A549 (cell line): Measurements from ENCODE around the gene TTLL9. TPM values are rescaled to one million over a fixed set of nuclear protein-coding genes. Genes with fewer than 3 reads are reported as not detected.

Experiments
- ATAC-seq, 2 experiments: fragments of 200-7000 bp in 1 of 2; fragments of >200 bp in 1 of 2; cut with Nextera tagmentation in 1 of 2; cut with Tn5 transposase in 1 of 2; 3 replicates each; pipeline versions ENCODE4 v1.8.0 to v1.9.1; 2018 to 2020; ENCODE audit warnings: mild to moderate bottlenecking in 1 of 2, moderate library complexity in 1 of 2
- CTCF ChIA-PET: fragments of 300-600 bp; sonication (Branson Sonifier 250); formaldehyde crosslinking; extraction: SDS; loops from one replicate; lab custom pipeline; 2021; ENCODE audit warnings: antibody characterized with exemption, inconsistent platforms; lab: Yijun Ruan, JAX
- POLR2A ChIA-PET: fragments of 350-600 bp; formaldehyde crosslinking; extraction: SDS; loops from one replicate; lab custom pipeline; 2021; ENCODE audit warnings: antibody characterized with exemption, inconsistent platforms; lab: Yijun Ruan, JAX
- DNase-seq, 2 experiments: peaks; one replicate each; pipeline versions ENCODE4 v3.0.0 to v3.0.0-alpha.2; 2011 to 2016; ENCODE audit warnings: low read depth in 1 of 2, low spot score in 1 of 2
- FAIRE-seq: peaks from 2 replicates; lab custom pipeline; 2011; peaks lifted over from hg19 to GRCh38; lab: Jason Lieb, UNC
- H3K27ac ChIP-seq, 2 experiments: fragments of >200 bp; sonication (Bioruptor Twin); formaldehyde crosslinking; 3 replicates each; pipeline ENCODE4 v1.5.1; 2016 to 2017
- H3K4me1 ChIP-seq: fragments of >200 bp; sonication (Bioruptor Twin); formaldehyde crosslinking; 3 replicates; pipeline ENCODE4 v1.6.1; 2016
- H3K4me2 ChIP-seq: fragments of >200 bp; sonication (Bioruptor Twin); formaldehyde crosslinking; 3 replicates; pipeline ENCODE4 v1.6.1; 2016
- H3K4me3 ChIP-seq: fragments of >200 bp; sonication (Bioruptor Twin); formaldehyde crosslinking; 3 replicates; pipeline ENCODE4 v1.5.1; 2016
- H3K9me3 ChIP-seq: fragments of >200 bp; sonication (Bioruptor Twin); formaldehyde crosslinking; 3 replicates; pipeline ENCODE4 v1.6.1; 2016
- CBX2 ChIP-seq: fragments of 200-600 bp; sonication (generic); IDR thresholded peaks from 2 replicates; pipeline ENCODE4 v1.6.1; 2016; ENCODE audit warnings: low read depth, mild to moderate bottlenecking, borderline replicate concordance
- CHD2 ChIP-seq: fragments of 150-350 bp; IDR thresholded peaks from 2 replicates; pipeline ENCODE4 v1.6.1; 2014; ENCODE audit warnings: low read length; ENCODE audit not compliant: partially characterized antibody
- ESRRA ChIP-seq: fragments of 150-350 bp; IDR thresholded peaks from 2 replicates; pipeline ENCODE4 v1.6.1; 2014; ENCODE audit warnings: mild to moderate bottlenecking, low read length, borderline replicate concordance
- FOSL2 ChIP-seq, 2 experiments: fragments of 450-650 bp in 1 of 2; fragments of >200 bp in 1 of 2; sonication (Bioruptor Twin) in 1 of 2; formaldehyde crosslinking; IDR thresholded peaks; 2 replicates each; pipeline versions ENCODE4 v1.5.0 to v1.6.1; 2016 to 2020; ENCODE audit warnings: mild to moderate bottlenecking in 1 of 2, moderate library complexity in 1 of 2
- GATA3 ChIP-seq: IDR thresholded peaks from 2 replicates; pipeline ENCODE4 v1.6.1; 2012; ENCODE audit warnings: borderline replicate concordance
- HEYL ChIP-seq: fragments of 250-450 bp; sonication (Bioruptor Pico); IDR thresholded peaks from 2 replicates; pipeline ENCODE4 v1.8.0; 2021; ENCODE audit warnings: mild to moderate bottlenecking, moderate library complexity
- HMGXB4 ChIP-seq: fragments of 250-450 bp; sonication (Bioruptor Pico); IDR thresholded peaks from 2 replicates; pipeline ENCODE4 v1.5.0; 2021; ENCODE audit warnings: mild to moderate bottlenecking, moderate library complexity, borderline replicate concordance
- HOXB13 ChIP-seq: fragments of 250-450 bp; sonication (Bioruptor Pico); IDR thresholded peaks from 2 replicates; pipeline ENCODE4 v1.5.0; 2020; ENCODE audit warnings: low read depth, mild to moderate bottlenecking, moderate library complexity
- KDM5A ChIP-seq: fragments of 200-600 bp; sonication (generic); IDR thresholded peaks from 2 replicates; pipeline ENCODE4 v1.6.1; 2016; ENCODE audit warnings: antibody characterized with exemption, mild to moderate bottlenecking
- MAX ChIP-seq: IDR thresholded peaks from 2 replicates; pipeline ENCODE4 v1.6.1; 2012
- MYC ChIP-seq: IDR thresholded peaks from 2 replicates; pipeline ENCODE4 v1.6.1; 2012; ENCODE audit warnings: mild to moderate bottlenecking, inconsistent platforms, low read length, improper control_type of control experiment, borderline replicate concordance
- NPAS2 ChIP-seq: fragments of 250-450 bp; sonication (Bioruptor Pico); IDR thresholded peaks from 2 replicates; pipeline ENCODE4 v1.8.0; 2022; ENCODE audit warnings: mild to moderate bottlenecking, moderate library complexity, borderline replicate concordance
- PBX3 ChIP-seq: IDR thresholded peaks from 2 replicates; pipeline ENCODE4 v1.6.1; 2012
- POLR2AphosphoS2 ChIP-seq: conservative IDR thresholded peaks from 2 replicates; pipeline ENCODE4 v1.6.1; 2012; ENCODE audit warnings: low read length, improper control_type of control experiment, inconsistent platforms
- RAD21 ChIP-seq, 2 experiments: fragments of >200 bp in 1 of 2; sonication (Bioruptor Twin) in 1 of 2; formaldehyde crosslinking in 1 of 2; IDR thresholded peaks in 1 of 2; conservative IDR thresholded peaks in 1 of 2; 2 replicates in 1 of 2; 3 replicates in 1 of 2; pipeline ENCODE4 v1.6.1; 2012 to 2018; ENCODE audit warnings: inconsistent platforms in 1 of 2
- REST ChIP-seq: fragments of 200-600 bp; sonication (generic); IDR thresholded peaks from 2 replicates; pipeline ENCODE4 v1.6.1; 2016; ENCODE audit warnings: antibody characterized with exemption, mild to moderate bottlenecking, moderate library complexity
- SMC3 ChIP-seq: fragments of >200 bp; sonication (Bioruptor Twin); formaldehyde crosslinking; IDR thresholded peaks from 3 replicates; pipeline ENCODE4 v1.6.1; 2018; ENCODE audit warnings: inconsistent platforms
- TP53 ChIP-seq: fragments of 250-450 bp; sonication (Bioruptor Pico); IDR thresholded peaks from 2 replicates; pipeline ENCODE4 v1.5.0; 2021; ENCODE audit warnings: mild to moderate bottlenecking, moderate library complexity
- ZFP36 ChIP-seq: fragments of 450-650 bp; IDR thresholded peaks from 2 replicates; pipeline ENCODE4 v1.6.1; 2014; ENCODE audit warnings: borderline replicate concordance; ENCODE audit not compliant: partially characterized antibody
- ZNF302 ChIP-seq: fragments of 250-450 bp; sonication (Bioruptor Pico); IDR thresholded peaks from 2 replicates; pipeline ENCODE4 v1.9.0; 2021; ENCODE audit warnings: inconsistent platforms, mild to moderate bottlenecking, moderate library complexity
- WGBS: methylation state at CpG from one replicate; pipeline ENCODE4 v1.1.6; 2017; ENCODE audit errors: missing lambda C conversion rate; 5-methylcytosine and 5-hydroxymethylcytosine counted together
- polyA plus RNA-seq, 4 experiments: library from polyadenylated mRNA; depleted of rRNA in 3 of 4; stranded (reverse); fragments of >200 nt; fragmentation: RNase III in 1 of 4; extraction: RNeasy Plus Mini Kit Qiagen cat#74134 plus additional on column Dnase treatment in 1 of 4; gene quantifications; 2 replicates in 3 of 4; 3 replicates in 1 of 4; pipeline ENCODE4 v1.2.3, GENCODE V29; 2011 to 2017

The TTLL9 gene
- polyA plus RNA-seq, 2 of the 4 experiments (the other 2 are of a cell fraction) = 0.06 to 0.15 TPM

GRCh38 chr20:31851240-31851955 lies 19.0 kb upstream of the TTLL9 start (continued):
- TF ChIP-seq GATA3 (no peak), RAD21 (conservative IDR thresholded peaks at IDR 0.05 in 1 of 2, IDR thresholded peaks at IDR 0.05 in 1 of 2) (no peak), MAX (no peak), POLR2AphosphoS2 (no peak), HEYL (CRISPR knock-in tag) (no peak), NPAS2 (CRISPR knock-in tag) (no peak), HOXB13 (CRISPR knock-in tag) (no peak), CHD2 (no peak), SMC3 (no peak)

- H3K4me3 ChIP-seq = no peak overlapping the region
- no peaks in the 10 kb centered on the region for H3K9me3 ChIP-seq
- TF ChIP-seq HEYL (CRISPR knock-in tag) = no peak
- TF ChIP-seq ESRRA = no peak
- no peak for TF ChIP-seq ZFP36
- TF ChIP-seq CBX2 = no peak
- TF ChIP-seq FOSL2 (IDR thresholded peaks at IDR 0.05) = no peak
- TF ChIP-seq FOSL2 (CRISPR knock-in tag; IDR thresholded peaks at IDR 0.05) = no peak
- TF ChIP-seq KDM5A = no peak
- no peak for TF ChIP-seq MYC
- TF ChIP-seq REST = no peak
- no peak for ATAC-seq
- ChIA-PET CTCF (interaction anchor here (0.6 to 11.6 kb wide), 45 partner anchors 9 to 247 kb away, joined by 3 to 193 read pairs (median 6); partner anchors contain the start of genes FOXS1, MYLK2 and PDRG1), POLR2A (interaction anchor here (0.6 to 0.9 kb wide), 2 partner anchors 99 to 924 kb away, joined by 4 to 5 read pairs; no protein-coding TSS in a partner anchor)
- H3K4me2 ChIP-seq = no peak overlapping the region
- no peak for DNase-seq
- FAIRE-seq = no peak
- H3K27ac ChIP-seq = no peak overlapping the region
- H3K4me1 ChIP-seq = no peaks in the 10 kb centered on the region
- 30% methylated on average over 7 of the region's 7 CpGs for WGBS
Observed at GRCh38 chr20:31853481-31853880, 17.0 kb upstream of the TTLL9 start.

- FAIRE-seq = no peak
Observed at GRCh38 chr20:31856516-31856915, 13.9 kb upstream of the TTLL9 start.

More at GRCh38 chr20:31856516-31856915, 13.9 kb upstream of the TTLL9 start:
- no peak for ATAC-seq
- Histone ChIP-seq H3K27ac (no peak overlapping the region), H3K9me3 (no peaks in the 10 kb centered on the region), H3K4me2 (no peak overlapping the region), H3K4me3 (no peak overlapping the region), H3K4me1 (peaks cover 13% of the 10 kb centered on the region)
- ChIA-PET CTCF (interaction anchor here (1.0 to 11.6 kb wide), 9 partner anchors 15 to 796 kb away, joined by 3 to 193 read pairs (median 4); partner anchors contain the start of genes FOXS1 and PDRG1), POLR2A (no interaction called here)
- no peak for DNase-seq
- WGBS = 10% methylated on average over 3 of the region's 3 CpGs
- TF ChIP-seq MAX (no peak), PBX3 (no peak), HMGXB4 (no peak), ZNF302 (CRISPR knock-in tag) (no peak), TP53 (CRISPR knock-in tag) (no peak)
